Kidney epithelial cell (primary cell): Measurements from ENCODE around the gene PACSIN1. TPM values are rescaled to one million over a fixed set of nuclear protein-coding genes. Genes with fewer than 3 reads are reported as not detected.

Experiments
- DNase-seq: peaks from one replicate; pipeline ENCODE4 v3.0.0-alpha.2; 2010; ENCODE audit warnings: low read depth
- H3K27me3 ChIP-seq: 2 replicates; pipeline ENCODE4 v1.6.0; 2011; ENCODE audit warnings: low read length; ENCODE audit not compliant: control insufficient read depth, insufficient read depth
- H3K36me3 ChIP-seq: 2 replicates; pipeline ENCODE4 v1.5.1; 2011; ENCODE audit warnings: low read length; ENCODE audit not compliant: control insufficient read depth, insufficient read depth
- H3K4me3 ChIP-seq: 2 replicates; pipeline ENCODE4 v1.5.1; 2011; ENCODE audit warnings: low read depth, mild to moderate bottlenecking, control low read depth, low read length
- CTCF ChIP-seq: IDR thresholded peaks from 2 replicates; pipeline ENCODE4 v1.5.1; 2011; ENCODE audit warnings: mild to moderate bottlenecking, moderate library complexity, low read length, control low read depth, inconsistent platforms; ENCODE audit not compliant: insufficient read depth, poor library complexity, severe bottlenecking
- total RNA-seq: library from RNA; depleted of rRNA; stranded (reverse); fragments of >200 nt; gene quantifications from 2 replicates; pipeline ENCODE4 v1.2.3, GENCODE V29; 2015

PACSIN1 gene
- total RNA-seq, 1 donor from 2014 or later = 0.04 TPM

- no peaks in the 10 kb centered on the region for H3K36me3 ChIP-seq
- peaks cover 20% of the 10 kb centered on the region for H3K27me3 ChIP-seq
- no peak for DNase-seq
- no peak overlapping the region for H3K4me3 ChIP-seq
- TF ChIP-seq CTCF = no peak
These were observed 45.5 kb downstream of the PACSIN1 start for GRCh38 chr6:34511214-34511914.

- no peak for TF ChIP-seq CTCF
- Histone ChIP-seq H3K4me3 (no peak overlapping the region), H3K27me3 (peaks cover 22% of the 10 kb centered on the region), H3K36me3 (no peaks in the 10 kb centered on the region)
- no peak for DNase-seq
These were observed 46.2 kb downstream of the PACSIN1 start for GRCh38 chr6:34511915-34512737.

GRCh38 chr6:34512738-34513115 is 46.9 kb downstream of the PACSIN1 start:
- no peak for TF ChIP-seq CTCF
- no peak for DNase-seq
- H3K36me3 ChIP-seq = no peaks in the 10 kb centered on the region
- no peak overlapping the region for H3K4me3 ChIP-seq
- H3K27me3 ChIP-seq = peaks cover 24% of the 10 kb centered on the region

DNA sequence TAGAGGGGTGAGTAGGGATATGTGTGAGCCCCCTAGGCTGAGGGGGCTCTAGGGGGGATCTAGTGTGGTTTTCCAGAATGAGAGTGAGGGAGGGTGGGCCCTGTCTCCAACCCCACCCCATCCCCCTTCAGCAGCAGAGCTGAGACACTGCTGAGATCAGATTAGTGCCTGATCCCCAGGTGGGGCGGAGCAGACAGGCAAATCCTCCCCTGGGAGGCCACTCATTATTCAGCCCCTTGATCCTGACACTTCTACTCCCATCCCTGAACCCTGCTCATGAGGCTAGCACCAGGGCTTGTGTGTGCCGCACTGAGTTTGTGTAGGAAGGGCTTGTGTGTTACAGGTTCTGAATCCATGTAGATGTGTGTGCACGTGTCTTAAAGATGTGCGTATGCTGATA is 47.8 kb downstream of the PACSIN1 start:
- peaks cover 24% of the 10 kb centered on the region for H3K27me3 ChIP-seq
- no peak overlapping the region for H3K4me3 ChIP-seq
- no peak for TF ChIP-seq CTCF
- no peak for DNase-seq
- no peaks in the 10 kb centered on the region for H3K36me3 ChIP-seq

DNA sequence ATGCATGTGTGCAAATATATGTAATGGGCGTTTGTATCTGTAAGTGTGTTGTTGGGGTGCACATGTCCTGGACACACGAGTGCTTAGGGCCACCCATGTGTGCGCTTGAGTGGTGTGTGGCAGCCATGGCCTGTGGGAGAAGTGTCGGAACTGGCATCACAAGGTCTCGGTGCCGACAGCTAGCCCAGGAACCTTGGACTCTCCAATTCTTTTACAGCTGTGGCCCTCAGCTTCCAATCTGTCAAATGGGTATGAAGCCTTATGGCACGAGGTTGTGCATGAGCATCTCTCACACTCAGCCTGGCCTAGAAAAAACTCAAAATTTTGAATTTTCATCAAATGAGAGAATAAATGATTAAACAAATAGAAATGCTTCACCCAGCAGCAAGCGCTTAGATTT is 48.2 kb downstream of the PACSIN1 start:
- TF ChIP-seq CTCF = no peak
- no peak for DNase-seq
- no peak overlapping the region for H3K4me3 ChIP-seq
- H3K27me3 ChIP-seq = peaks cover 24% of the 10 kb centered on the region
- no peaks in the 10 kb centered on the region for H3K36me3 ChIP-seq
